Lower leg skin (tissue), 4 donors: ENCODE results near the gene LRRC63. TPM values are rescaled to one million over a fixed set of nuclear protein-coding genes. Genes with fewer than 3 reads are reported as not detected.

Experiments used
- DNase-seq, 2 donors: peaks; one replicate each; pipeline ENCODE4 v3.0.0-alpha.2; 2019; ENCODE audit warnings: low spot score in 2 of 2
- H3K4me3 ChIP-seq: fragments of 200-600 bp; sonication (generic); 2 replicates; pipeline ENCODE4 v1.5.1; 2017; ENCODE audit warnings: mild to moderate bottlenecking, low read depth; ENCODE audit not compliant: poor library complexity, severe bottlenecking
- POLR2A ChIP-seq, 2 donors: fragments of 450-650 bp; IDR thresholded peaks; one replicate each; pipeline ENCODE4 v1.6.1; 2016 to 2017; ENCODE audit warnings: antibody characterized with exemption in 2 of 2, mild to moderate bottlenecking in 1 of 2, moderate library complexity in 1 of 2
- WGBS, 2 donors: methylation state at CpG; one replicate each; pipeline ENCODE4 v1.1.5; 2018; 5-methylcytosine and 5-hydroxymethylcytosine counted together
- intact Hi-C: fragments of 100-400 bp; cut with DNase I; formaldehyde crosslinking; loops from one replicate; pipeline ENCODE4 v1.15.0; 2023; ENCODE audit warnings: low total_unique reads
- total RNA-seq, 4 donors: library from RNA; depleted of rRNA; stranded (reverse); fragments of >200 nt; gene quantifications; one replicate each; pipeline ENCODE4 v1.1.0, GENCODE V29; 2016
- TF ChIP-seq, protein P1 (sequence below), 3 donors: fragments of 450-650 bp; IDR thresholded peaks; one replicate each; pipeline ENCODE4 v1.5.1; 2016; ENCODE audit warnings: antibody characterized with exemption in 3 of 3, mild to moderate bottlenecking in 3 of 3, moderate library complexity in 2 of 3

Gene LRRC63
- total RNA-seq, 4 donors from 2014 or later, result not detected

DNA sequence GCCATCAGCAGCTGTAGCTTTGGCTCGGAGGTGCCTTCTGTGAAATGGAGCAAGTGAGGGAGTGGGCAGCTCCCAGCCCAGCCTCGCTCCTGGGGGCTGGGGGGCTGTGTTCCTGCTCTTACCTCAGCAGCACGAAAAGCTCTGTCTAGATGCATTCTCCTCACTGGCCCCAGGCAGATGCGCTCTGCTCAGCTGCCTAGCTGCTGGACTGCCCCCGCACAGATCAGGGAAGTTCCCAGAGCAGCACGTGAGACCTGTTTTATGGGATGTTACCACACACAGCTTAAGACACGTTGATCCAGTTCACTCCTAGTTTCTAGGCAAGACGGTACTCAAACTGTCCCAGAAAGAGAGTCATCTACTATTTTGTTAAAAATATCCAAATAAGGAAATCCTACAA lies 43.4 kb upstream of the LRRC63 start:
- no peak for TF ChIP-seq POLR2A (IDR thresholded peaks at IDR 0.05)
- TF ChIP-seq, protein P1, sequence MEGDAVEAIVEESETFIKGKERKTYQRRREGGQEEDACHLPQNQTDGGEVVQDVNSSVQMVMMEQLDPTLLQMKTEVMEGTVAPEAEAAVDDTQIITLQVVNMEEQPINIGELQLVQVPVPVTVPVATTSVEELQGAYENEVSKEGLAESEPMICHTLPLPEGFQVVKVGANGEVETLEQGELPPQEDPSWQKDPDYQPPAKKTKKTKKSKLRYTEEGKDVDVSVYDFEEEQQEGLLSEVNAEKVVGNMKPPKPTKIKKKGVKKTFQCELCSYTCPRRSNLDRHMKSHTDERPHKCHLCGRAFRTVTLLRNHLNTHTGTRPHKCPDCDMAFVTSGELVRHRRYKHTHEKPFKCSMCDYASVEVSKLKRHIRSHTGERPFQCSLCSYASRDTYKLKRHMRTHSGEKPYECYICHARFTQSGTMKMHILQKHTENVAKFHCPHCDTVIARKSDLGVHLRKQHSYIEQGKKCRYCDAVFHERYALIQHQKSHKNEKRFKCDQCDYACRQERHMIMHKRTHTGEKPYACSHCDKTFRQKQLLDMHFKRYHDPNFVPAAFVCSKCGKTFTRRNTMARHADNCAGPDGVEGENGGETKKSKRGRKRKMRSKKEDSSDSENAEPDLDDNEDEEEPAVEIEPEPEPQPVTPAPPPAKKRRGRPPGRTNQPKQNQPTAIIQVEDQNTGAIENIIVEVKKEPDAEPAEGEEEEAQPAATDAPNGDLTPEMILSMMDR (IDR thresholded peaks at IDR 0.05), result no peak
- DNase-seq, result peak in 1 of 2 donors; percentile 66
- intact Hi-C loops, result no loop called here
- H3K4me3 ChIP-seq, result no peak overlapping the region
- 25 to 41% methylated on average over 8 of the region's 8 CpGs for WGBS, 2 donors

DNA sequence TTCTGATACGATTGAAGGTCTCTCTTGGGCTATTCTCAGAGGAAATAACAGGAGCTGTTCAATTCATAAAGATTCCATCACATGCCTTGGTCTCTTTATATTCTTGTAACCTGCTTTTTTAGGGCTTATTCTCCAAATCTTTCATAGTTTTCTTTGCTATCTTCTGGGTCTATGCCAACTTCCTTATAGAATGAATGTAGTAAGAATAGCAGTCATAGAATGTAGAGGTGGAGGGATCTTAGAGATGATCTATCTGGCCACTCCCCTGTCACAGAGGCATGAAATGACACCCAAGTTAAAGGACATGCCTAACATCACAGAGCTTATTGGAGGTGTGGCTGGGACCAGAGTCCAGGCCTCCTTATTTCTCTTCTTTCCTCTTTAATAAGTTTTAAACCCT lies 42.9 kb upstream of the LRRC63 start:
- TF ChIP-seq, protein P1 (IDR thresholded peaks at IDR 0.05), result no peak
- TF ChIP-seq POLR2A (IDR thresholded peaks at IDR 0.05), result no peak
- intact Hi-C loops, result no loop called here
- 22 to 36% methylated on average over 1 of the region's 1 CpG for WGBS, 2 donors
- H3K4me3 ChIP-seq, result no peak overlapping the region
- no peak for DNase-seq

DNA sequence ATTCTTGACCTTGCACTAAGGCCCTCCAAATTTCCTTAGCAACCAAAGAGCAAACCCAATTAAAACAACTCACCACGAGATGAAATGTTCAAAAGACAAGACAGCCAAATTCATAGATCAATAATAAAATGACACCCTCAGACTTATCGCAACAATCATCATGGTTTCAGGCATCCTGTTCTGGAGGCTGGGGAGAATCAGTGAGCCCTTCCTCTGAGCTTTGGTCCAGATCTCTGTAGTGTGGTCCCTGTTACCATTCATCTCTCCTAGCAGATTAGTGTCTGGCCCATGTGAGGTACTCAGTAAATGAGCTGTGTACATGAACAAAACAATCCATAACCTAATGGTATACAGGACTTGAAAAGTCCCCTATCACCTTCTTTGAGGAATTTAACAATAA lies 42.0 kb upstream of the LRRC63 start:
- no peak overlapping the region for H3K4me3 ChIP-seq
- intact Hi-C loops, result no loop called here
- TF ChIP-seq, protein P1 (IDR thresholded peaks at IDR 0.05), result no peak
- no peak for TF ChIP-seq POLR2A (IDR thresholded peaks at IDR 0.05)
- 90 to 97% methylated on average over 2 of the region's 2 CpGs for WGBS, 2 donors
- DNase-seq, result no peak

DNA sequence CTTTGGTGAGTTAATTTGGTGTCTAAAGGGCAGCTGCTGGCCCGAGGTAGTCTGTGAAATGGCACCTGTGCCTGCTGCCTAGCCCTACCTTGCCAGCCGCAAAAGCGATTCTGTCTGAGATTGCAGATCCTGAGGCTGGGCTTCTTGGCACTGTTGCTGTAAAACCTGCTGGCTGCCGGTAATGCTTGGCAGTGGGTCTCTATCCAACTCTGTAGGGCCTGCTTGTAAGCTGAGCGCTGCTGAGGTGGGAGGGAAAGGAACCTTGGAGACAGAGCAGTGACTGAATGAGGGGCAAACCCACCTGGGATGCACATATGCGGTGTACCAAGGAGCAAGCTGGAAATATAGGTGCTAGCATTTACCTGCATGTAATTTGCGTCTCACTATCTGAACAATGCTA lies 41.5 kb upstream of the LRRC63 start:
- 47 to 60% methylated on average over 7 of the region's 7 CpGs for WGBS, 2 donors
- DNase-seq, result no peak
- H3K4me3 ChIP-seq, result no peak overlapping the region
- TF ChIP-seq, protein P1 (IDR thresholded peaks at IDR 0.05), result no peak
- TF ChIP-seq POLR2A (IDR thresholded peaks at IDR 0.05), result no peak
- intact Hi-C loops, result no loop called here

DNA sequence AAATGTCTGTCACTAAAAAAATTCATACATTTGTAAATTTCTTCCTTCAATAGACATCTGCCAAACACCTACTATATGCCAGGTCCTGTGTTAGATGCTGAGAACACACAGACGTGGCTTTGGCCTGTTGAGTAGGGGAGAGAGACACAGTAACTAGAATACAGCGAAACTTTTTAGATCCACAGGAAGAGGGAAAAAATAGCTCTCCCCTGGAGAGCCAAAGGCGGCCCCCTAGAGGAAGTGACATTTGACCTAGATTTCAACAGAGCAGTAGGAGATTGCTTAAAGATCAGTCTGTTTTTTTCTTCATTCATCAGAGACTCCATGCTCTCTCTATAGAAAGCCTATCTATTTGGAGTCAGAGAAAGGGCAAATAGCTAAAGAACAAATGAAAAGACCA lies 41.0 kb upstream of the LRRC63 start:
- TF ChIP-seq, protein P1 (IDR thresholded peaks at IDR 0.05), result no peak
- TF ChIP-seq POLR2A (IDR thresholded peaks at IDR 0.05), result no peak
- H3K4me3 ChIP-seq, result no peak overlapping the region
- intact Hi-C loops, result no loop called here
- DNase-seq, result no peak
- WGBS, 2 donors, result 53 to 55% methylated on average over 3 of the region's 3 CpGs

DNA sequence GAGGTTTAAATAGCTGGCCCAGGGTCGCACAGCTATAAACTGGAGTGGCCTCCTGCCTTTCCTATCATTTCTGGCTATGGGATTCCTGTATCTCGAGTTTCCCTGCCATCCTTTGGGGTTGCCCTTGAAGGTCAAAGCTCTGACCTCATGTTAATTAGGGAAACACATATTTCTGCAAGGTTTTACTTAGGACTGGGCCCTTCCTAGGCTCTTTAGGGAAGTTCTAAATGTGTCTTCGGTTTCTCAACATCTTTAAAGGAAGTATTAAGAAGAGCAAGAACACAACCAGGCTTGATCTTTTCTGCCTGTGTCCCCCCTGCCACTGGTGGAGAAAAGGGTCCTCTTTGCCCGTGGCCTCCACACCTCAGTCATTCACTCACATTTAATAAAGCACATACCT lies 40.5 kb upstream of the LRRC63 start:
- intact Hi-C loops, result no loop called here
- DNase-seq, result no peak
- WGBS, 2 donors, result 63 to 68% methylated on average over 4 of the region's 4 CpGs
- no peak for TF ChIP-seq POLR2A (IDR thresholded peaks at IDR 0.05)
- TF ChIP-seq, protein P1 (IDR thresholded peaks at IDR 0.05), result no peak
- H3K4me3 ChIP-seq, result no peak overlapping the region
